Subcutaneous abdominal adipose tissue (tissue), 5 donors: ENCODE data around the gene FAM161B.
"Not testable (repeated sequence)": the region's sequence is repeated elsewhere in the genome, so short reads cannot be mapped to it uniquely, and the experiment has no call there.

Experiments used
- H3K27ac ChIP-seq: one replicate; pipeline ENCODE4 v1.7.0; 2013; ENCODE audit warnings: low read depth, mild to moderate bottlenecking, inconsistent platforms, low read length, moderate library complexity
- H3K27me3 ChIP-seq, 5 donors: one replicate each; pipeline ENCODE4 v1.7.0; 2013; ENCODE audit warnings: low read length in 5 of 5, inconsistent platforms in 1 of 5; ENCODE audit not compliant: control insufficient read depth in 5 of 5, insufficient read depth in 4 of 5
- H3K36me3 ChIP-seq, 5 donors: one replicate each; pipeline ENCODE4 v1.7.0; 2013; ENCODE audit warnings: low read length in 5 of 5; ENCODE audit not compliant: control insufficient read depth in 5 of 5, insufficient read depth in 5 of 5
- H3K4me1 ChIP-seq, 5 donors: one replicate each; pipeline ENCODE4 v1.7.0; 2013; ENCODE audit warnings: low read length in 5 of 5, mild to moderate bottlenecking in 3 of 5, moderate library complexity in 1 of 5; ENCODE audit not compliant: control insufficient read depth in 5 of 5, insufficient read depth in 5 of 5
- H3K4me3 ChIP-seq, 5 donors: one replicate each; pipeline ENCODE4 v1.7.0; 2013; ENCODE audit warnings: low read length in 5 of 5, low read depth in 1 of 5
- H3K9ac ChIP-seq, 5 donors: one replicate each; pipeline ENCODE4 v1.7.0; 2013; ENCODE audit warnings: low read length in 5 of 5, mild to moderate bottlenecking in 4 of 5, moderate library complexity in 3 of 5
- H3K9me3 ChIP-seq, 5 donors: one replicate each; pipeline ENCODE4 v1.7.0; 2013; ENCODE audit warnings: low read length in 5 of 5; ENCODE audit not compliant: control insufficient read depth in 5 of 5
- donor health status: healthy.
- donor health status: healthy.
- donor health status: healthy.
- donor health status: healthy.
- donor health status: healthy.

The FAM161B gene

GRCh38 chr14:73945159-73945670 lies 4.7 kb downstream of the FAM161B start:
- H3K4me3 ChIP-seq = no peak overlapping the region
- H3K27ac ChIP-seq = no peak overlapping the region
- peaks cover 0 to 34% (median 27%) of the 10 kb centered on the region in 5 donors for H3K36me3 ChIP-seq

GRCh38 chr14:73944432-73945158 lies 5.3 kb downstream of the FAM161B start:
- Histone ChIP-seq H3K9ac (no peak overlapping the region), H3K4me3 (no peak overlapping the region), H3K27me3 (no peaks in the 10 kb centered on the region), H3K27ac (no peak overlapping the region), H3K4me1 (peaks cover 0 to 30% (median 13%) of the 10 kb centered on the region in 5 donors), H3K9me3 (no peaks in the 10 kb centered on the region), H3K36me3 (peaks cover 0 to 40% (median 32%) of the 10 kb centered on the region in 5 donors)

More at GRCh38 chr14:73945159-73945670, 4.7 kb downstream of the FAM161B start:
- Histone ChIP-seq H3K9me3 (no peaks in the 10 kb centered on the region), H3K27me3 (no peaks in the 10 kb centered on the region), H3K4me1 (peaks cover 0 to 32% (median 14%) of the 10 kb centered on the region in 5 donors), H3K9ac (no peak overlapping the region)

- Histone ChIP-seq H3K9me3 (no peaks in the 10 kb centered on the region), H3K9ac (no peak overlapping the region), H3K4me3 (no peak overlapping the region), H3K27me3 (no peaks in the 10 kb centered on the region), H3K36me3 (peaks cover 0 to 40% (median 35%) of the 10 kb centered on the region in 5 donors), H3K27ac (no peak overlapping the region), H3K4me1 (peaks cover 0 to 27% (median 9%) of the 10 kb centered on the region in 5 donors)
Observed at GRCh38 chr14:73943083-73943482, 6.8 kb downstream of the FAM161B start.

GRCh38 chr14:73942180-73942579 lies 7.7 kb downstream of the FAM161B start:
- Histone ChIP-seq H3K36me3 (peaks cover 0 to 47% (median 36%) of the 10 kb centered on the region in 5 donors), H3K27ac (no peak overlapping the region)

GRCh38 chr14:73937012-73937411 lies 12.9 kb downstream of the FAM161B start:
- Histone ChIP-seq H3K36me3 (peaks cover 10 to 51% (median 44%) of the 10 kb centered on the region in 5 donors), H3K27ac (no peak overlapping the region), H3K4me1 (no peaks in the 10 kb centered on the region), H3K4me3 (no peak overlapping the region), H3K9me3 (no peaks in the 10 kb centered on the region), H3K9ac (no peak overlapping the region), H3K27me3 (no peaks in the 10 kb centered on the region)

More at GRCh38 chr14:73942180-73942579, 7.7 kb downstream of the FAM161B start:
- H3K4me1 ChIP-seq = peaks cover 0 to 27% (median 9%) of the 10 kb centered on the region in 5 donors
- no peak overlapping the region for H3K4me3 ChIP-seq
- H3K27me3 ChIP-seq = no peaks in the 10 kb centered on the region
- no peak overlapping the region for H3K9ac ChIP-seq
- no peaks in the 10 kb centered on the region for H3K9me3 ChIP-seq

GRCh38 chr14:73936548-73936947 lies 13.3 kb downstream of the FAM161B start:
- peaks cover 15 to 56% (median 49%) of the 10 kb centered on the region in 5 donors for H3K36me3 ChIP-seq
- H3K4me3 ChIP-seq = no peak overlapping the region
- no peak overlapping the region for H3K9ac ChIP-seq
- H3K27ac ChIP-seq = no peak overlapping the region
- H3K9me3 ChIP-seq = no peaks in the 10 kb centered on the region
- no peaks in the 10 kb centered on the region for H3K27me3 ChIP-seq
- no peaks in the 10 kb centered on the region for H3K4me1 ChIP-seq

- Histone ChIP-seq H3K27ac (no peak overlapping the region), H3K27me3 (no peaks in the 10 kb centered on the region), H3K9me3 (no peaks in the 10 kb centered on the region), H3K4me1 (no peaks in the 10 kb centered on the region), H3K36me3 (peaks cover 22 to 62% (median 55%) of the 10 kb centered on the region in 5 donors), H3K4me3 (no peak overlapping the region), H3K9ac (no peak overlapping the region)
Observed at GRCh38 chr14:73935666-73936065, 14.2 kb downstream of the FAM161B start.

- H3K4me3 ChIP-seq = no peak overlapping the region
- peaks cover 46 to 92% (median 79%) of the 10 kb centered on the region in 5 donors for H3K36me3 ChIP-seq
- H3K27me3 ChIP-seq = no peaks in the 10 kb centered on the region
- H3K9me3 ChIP-seq = no peaks in the 10 kb centered on the region
- no peak overlapping the region for H3K27ac ChIP-seq
- no peak overlapping the region for H3K9ac ChIP-seq
- no peaks in the 10 kb centered on the region for H3K4me1 ChIP-seq
Observed at GRCh38 chr14:73924337-73924736, 25.6 kb downstream of the FAM161B start.

- H3K27me3 ChIP-seq, H3K9me3 ChIP-seq, H3K9ac ChIP-seq, H3K4me3 ChIP-seq, H3K4me1 ChIP-seq, H3K27ac ChIP-seq: not testable (repeated sequence)
- H3K36me3 ChIP-seq = peaks cover 35 to 66% (median 57%) of the 10 kb centered on the region in 5 donors
Observed at GRCh38 chr14:73919457-73919856, 30.4 kb downstream of the FAM161B start.

GRCh38 chr14:73916324-73916723 lies 33.6 kb downstream of the FAM161B start:
- Histone ChIP-seq H3K36me3 (peaks cover 8 to 62% (median 42%) of the 10 kb centered on the region in 5 donors), H3K27me3 (no peaks in the 10 kb centered on the region), H3K4me1 (no peaks in the 10 kb centered on the region), H3K9me3 (peaks cover 0 to 2% (median 0%) of the 10 kb centered on the region in 5 donors), H3K27ac (no peak overlapping the region), H3K9ac (no peak overlapping the region), H3K4me3 (no peak overlapping the region)
